NCI-H2107 (cell line): Measurements from ENCODE around the gene RIOK3.
"Not testable (repeated sequence)": the region's sequence is repeated elsewhere in the genome, so short reads cannot be mapped to it uniquely, and the experiment has no call there.

ENCODE experiments used
- DNase-seq: peaks from one replicate; lab custom pipeline; 2025; lab: John Stamatoyannopoulos, UW

Gene RIOK3

GRCh38 chr18:23498877-23499276 lies 45.8 kb downstream of the RIOK3 start:
- DNase-seq = no peak

GRCh38 chr18:23499291-23499781 lies 46.2 kb downstream of the RIOK3 start:
- DNase-seq = no peak

- no peak for DNase-seq
Measured at GRCh38 chr18:23501626-23502025, 48.5 kb downstream of the RIOK3 start.

- DNase-seq = no peak
Measured at GRCh38 chr18:23502516-23503037, 49.5 kb downstream of the RIOK3 start.

- DNase-seq = peak; percentile 62
Measured at GRCh38 chr18:23503038-23503962, 50.2 kb downstream of the RIOK3 start, which contains the start of gene RMC1. TSS of gene RMC1 (plus strand) at chr18:23503511. CDS start at chr18:23503619, 108 bp downstream.

- no peak for DNase-seq
Measured at GRCh38 chr18:23503963-23504344, 50.9 kb downstream of the RIOK3 start.

GRCh38 chr18:23504720-23505119 lies 51.6 kb downstream of the RIOK3 start:
- DNase-seq = no peak

- no peak for DNase-seq
Measured at GRCh38 chr18:23506393-23506792, 53.3 kb downstream of the RIOK3 start.

GRCh38 chr18:23510923-23511322 lies 57.8 kb downstream of the RIOK3 start:
- not testable (repeated sequence) for DNase-seq

GRCh38 chr18:23512216-23512615 lies 59.1 kb downstream of the RIOK3 start:
- not testable (repeated sequence) for DNase-seq

GRCh38 chr18:23512641-23513040 lies 59.6 kb downstream of the RIOK3 start:
- no peak for DNase-seq

- peak; percentile 9 for DNase-seq
Measured at GRCh38 chr18:23515911-23516546, 62.9 kb downstream of the RIOK3 start.

- DNase-seq = no peak
Measured at GRCh38 chr18:23519734-23520133, 66.6 kb downstream of the RIOK3 start.

GRCh38 chr18:23521271-23521670 lies 68.2 kb downstream of the RIOK3 start:
- no peak for DNase-seq

- DNase-seq = no peak
Measured at GRCh38 chr18:23521907-23522306, 68.8 kb downstream of the RIOK3 start.

- DNase-seq = no peak
Measured at GRCh38 chr18:23523429-23524212, 70.5 kb downstream of the RIOK3 start.

- DNase-seq = no peak
Measured at GRCh38 chr18:23524213-23524707, 71.2 kb downstream of the RIOK3 start.

GRCh38 chr18:23526501-23527063 lies 73.5 kb downstream of the RIOK3 start:
- DNase-seq = no peak

- no peak for DNase-seq
Measured at GRCh38 chr18:23528580-23529472, 75.7 kb downstream of the RIOK3 start.

- no peak for DNase-seq
Measured at GRCh38 chr18:23529604-23530003, 76.5 kb downstream of the RIOK3 start.
